ENCODE data around the gene TRAPPC2. TPM values are rescaled to one million over a fixed set of nuclear protein-coding genes. Genes with fewer than 3 reads are reported as not detected.

Gene TRAPPC2
- total RNA-seq, 3 donors from 2014 or later = 8.2 to 25.3 (median 21.0) TPM

DNA sequence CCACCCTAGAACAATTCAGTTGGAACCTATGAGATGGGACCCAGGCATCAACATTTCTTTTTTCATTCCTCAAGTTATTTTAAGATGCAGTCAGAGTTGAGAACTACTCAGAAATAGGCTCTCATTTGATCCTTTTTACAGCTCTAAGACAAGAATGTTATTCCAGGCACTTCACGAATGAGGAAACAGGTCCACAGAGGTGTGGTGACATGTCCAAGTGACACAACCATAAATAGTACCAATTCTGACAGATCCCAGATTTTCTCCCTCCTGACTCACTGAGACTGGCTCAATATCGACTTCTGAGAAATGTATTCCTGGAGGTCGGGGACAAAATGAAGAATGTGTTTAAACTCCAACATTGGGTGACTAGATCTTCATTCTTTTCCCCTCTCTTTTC lies 70.4 kb downstream of the TRAPPC2 start:
- no peaks in the 10 kb centered on the region for H3K9me3 ChIP-seq
- peak overlapping the region; percentile 28 to 43 for H3K27ac ChIP-seq
- H3K4me3 ChIP-seq = no peak overlapping the region
- H3K4me1 ChIP-seq = peaks cover 0 to 8% of the 10 kb centered on the region in 2 donors
- DNase-seq (ENCODE audit: low spot score in 2 of 2) = no peak
- no peaks in the 10 kb centered on the region for H3K36me3 ChIP-seq
- TF ChIP-seq POLR2AphosphoS5 (IDR thresholded peaks at IDR 0.05) = no peak
- no peak for TF ChIP-seq POLR2A (IDR thresholded peaks at IDR 0.05)
- TF ChIP-seq, protein P1, sequence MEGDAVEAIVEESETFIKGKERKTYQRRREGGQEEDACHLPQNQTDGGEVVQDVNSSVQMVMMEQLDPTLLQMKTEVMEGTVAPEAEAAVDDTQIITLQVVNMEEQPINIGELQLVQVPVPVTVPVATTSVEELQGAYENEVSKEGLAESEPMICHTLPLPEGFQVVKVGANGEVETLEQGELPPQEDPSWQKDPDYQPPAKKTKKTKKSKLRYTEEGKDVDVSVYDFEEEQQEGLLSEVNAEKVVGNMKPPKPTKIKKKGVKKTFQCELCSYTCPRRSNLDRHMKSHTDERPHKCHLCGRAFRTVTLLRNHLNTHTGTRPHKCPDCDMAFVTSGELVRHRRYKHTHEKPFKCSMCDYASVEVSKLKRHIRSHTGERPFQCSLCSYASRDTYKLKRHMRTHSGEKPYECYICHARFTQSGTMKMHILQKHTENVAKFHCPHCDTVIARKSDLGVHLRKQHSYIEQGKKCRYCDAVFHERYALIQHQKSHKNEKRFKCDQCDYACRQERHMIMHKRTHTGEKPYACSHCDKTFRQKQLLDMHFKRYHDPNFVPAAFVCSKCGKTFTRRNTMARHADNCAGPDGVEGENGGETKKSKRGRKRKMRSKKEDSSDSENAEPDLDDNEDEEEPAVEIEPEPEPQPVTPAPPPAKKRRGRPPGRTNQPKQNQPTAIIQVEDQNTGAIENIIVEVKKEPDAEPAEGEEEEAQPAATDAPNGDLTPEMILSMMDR (IDR thresholded peaks at IDR 0.05) = no peak
- intact Hi-C loops (cut with DNase I; ENCODE audit: low total_unique reads) = no loop called here
- H3K27me3 ChIP-seq = peaks cover 0 to 11% of the 10 kb centered on the region in 2 donors

DNA sequence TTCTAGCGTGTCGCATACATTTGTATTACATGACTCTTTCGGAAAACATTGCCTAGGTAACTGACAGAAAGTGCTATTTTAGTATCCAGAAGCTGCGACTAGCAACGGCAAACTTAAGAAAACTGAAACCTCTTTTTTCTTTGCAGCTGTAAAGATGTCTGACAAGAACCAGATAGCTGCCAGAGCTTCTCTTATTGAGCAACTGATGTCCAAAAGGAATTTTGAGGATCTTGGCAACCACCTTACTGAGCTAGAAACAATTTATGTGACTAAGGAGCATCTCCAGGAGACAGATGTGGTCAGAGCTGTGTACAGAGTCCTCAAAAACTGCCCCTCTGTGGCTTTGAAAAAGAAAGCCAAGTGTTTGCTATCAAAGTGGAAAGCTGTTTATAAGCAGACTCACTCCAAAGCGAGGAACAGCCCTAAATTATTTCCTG lies 72.0 kb downstream of the TRAPPC2 start:
- Histone ChIP-seq H3K4me1 (peaks cover 0 to 5% of the 10 kb centered on the region in 2 donors), H3K27ac (peak overlapping the region in 1 of 2 donors; percentile 48), H3K9me3 (no peaks in the 10 kb centered on the region), H3K36me3 (no peaks in the 10 kb centered on the region), H3K27me3 (peaks cover 0 to 3% of the 10 kb centered on the region in 2 donors), H3K4me3 (peak overlapping the region; percentile 0 to 28 (median 16))
- TF ChIP-seq POLR2A (IDR thresholded peaks at IDR 0.05) = no peak
- peak in 1 of 3 donors; percentile 24 for TF ChIP-seq POLR2AphosphoS5 (IDR thresholded peaks at IDR 0.05)
- intact Hi-C loops (cut with DNase I; ENCODE audit: low total_unique reads) = no loop called here
- no peak for DNase-seq (ENCODE audit: low spot score in 2 of 2)

Other genes with a start within 250 kb of the TRAPPC2 start
- 10 to 100 TPM in 1 of 3 donors, under 1 TPM in 2; 0.59 to 11.8 (median 0.98) TPM for gene EGFL6, start 165.0 kb downstream of the TRAPPC2 start, total RNA-seq
- 1 to 10 TPM; 4.6 to 7.8 (median 5.2) TPM for gene TCEANC, start 81.5 kb downstream of the TRAPPC2 start, total RNA-seq
- gene RAB9A, start 45.5 kb downstream of the TRAPPC2 start, total RNA-seq = 10 to 100 TPM; 41.0 to 63.4 (median 43.2) TPM
- 100 to 1,000 TPM in 1 of 3 donors, 10 to 100 TPM in 2; 10.7 to 136 (median 48.8) TPM for gene OFD1, start 128 bp upstream of the TRAPPC2 start, total RNA-seq
- gene GPM6B, start 82.5 kb upstream of the TRAPPC2 start, total RNA-seq = 10 to 100 TPM in 2 of 3 donors, 1 to 10 TPM in 1; 3.4 to 81.7 (median 35.7) TPM